ENCODE measurements around the gene CMTR1. TPM values are rescaled to one million over a fixed set of nuclear protein-coding genes. Genes with fewer than 3 reads are reported as not detected.

CMTR1 gene
- total and polyA plus RNA-seq, 4 donors: 4.7 to 25.5 (median 18.8) TPM

DNA sequence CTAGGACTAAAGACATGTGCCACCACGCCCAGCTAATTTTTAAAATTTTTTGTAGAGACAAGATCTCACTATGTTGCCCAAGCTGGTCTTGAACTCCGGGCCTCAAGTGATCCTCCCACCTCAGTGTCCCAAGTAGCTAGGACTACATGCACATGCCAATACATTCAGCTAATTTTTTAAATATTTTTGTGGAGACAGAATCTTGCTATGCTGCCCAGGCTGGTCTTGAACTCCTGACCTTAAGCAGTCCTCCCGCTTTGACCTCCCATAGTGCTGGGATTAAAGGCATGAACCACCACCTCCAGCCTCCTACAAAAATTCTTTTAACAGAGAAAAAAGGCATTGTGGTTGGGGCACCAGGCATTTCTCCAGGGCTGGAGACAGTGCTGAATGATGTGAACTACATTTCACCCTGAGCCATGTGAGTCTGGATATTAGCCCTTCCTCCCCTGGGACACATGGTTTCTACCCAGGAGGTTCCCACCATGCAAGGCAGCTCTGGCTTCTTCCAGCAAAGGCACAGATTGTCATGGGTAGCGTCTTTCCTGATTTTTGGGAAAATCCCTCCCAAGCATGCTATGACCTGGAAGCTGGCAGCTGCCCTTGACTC, 36.3 kb upstream of the CMTR1 start:
- Histone ChIP-seq H3K9me3 (ENCODE audit: control insufficient read depth in 4 of 4, low read length in 3 of 4) (no peaks in the 10 kb centered on the region), H3K27me3 (ENCODE audit: control insufficient read depth in 4 of 4, insufficient read depth in 4 of 4, low read length in 3 of 4) (no peaks in the 10 kb centered on the region), H3K4me3 (ENCODE audit: low read depth in 1 of 3, low read length in 3 of 3) (no peak overlapping the region), H3K36me3 (ENCODE audit: control insufficient read depth in 4 of 4, insufficient read depth in 3 of 4, low read depth in 1 of 4, low read length in 3 of 4) (no peaks in the 10 kb centered on the region), H3K4me1 (ENCODE audit: control insufficient read depth in 4 of 4, insufficient read depth in 4 of 4, low read length in 3 of 4) (peaks cover 0 to 11% (median 4%) of the 10 kb centered on the region in 4 donors), H3K27ac (ENCODE audit: low read depth in 1 of 2, low read length in 2 of 2) (no peak overlapping the region), H3K9ac (ENCODE audit: low read depth in 1 of 2, low read length in 2 of 2) (no peak overlapping the region)
- DNase-seq (ENCODE audit: low spot score): no peak
- no peak for TF ChIP-seq SP1 (IDR thresholded peaks at IDR 0.05)
- TF ChIP-seq RAD21 (IDR thresholded peaks at IDR 0.05): no peak
- no peak for TF ChIP-seq NR2F2 (IDR thresholded peaks at IDR 0.05)
- TF ChIP-seq, protein P1, sequence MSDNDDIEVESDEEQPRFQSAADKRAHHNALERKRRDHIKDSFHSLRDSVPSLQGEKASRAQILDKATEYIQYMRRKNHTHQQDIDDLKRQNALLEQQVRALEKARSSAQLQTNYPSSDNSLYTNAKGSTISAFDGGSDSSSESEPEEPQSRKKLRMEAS (IDR thresholded peaks at IDR 0.05): no peak
- TF ChIP-seq HNF4A (conservative IDR thresholded peaks at IDR 0.05): no peak
- TF ChIP-seq, protein P2, sequence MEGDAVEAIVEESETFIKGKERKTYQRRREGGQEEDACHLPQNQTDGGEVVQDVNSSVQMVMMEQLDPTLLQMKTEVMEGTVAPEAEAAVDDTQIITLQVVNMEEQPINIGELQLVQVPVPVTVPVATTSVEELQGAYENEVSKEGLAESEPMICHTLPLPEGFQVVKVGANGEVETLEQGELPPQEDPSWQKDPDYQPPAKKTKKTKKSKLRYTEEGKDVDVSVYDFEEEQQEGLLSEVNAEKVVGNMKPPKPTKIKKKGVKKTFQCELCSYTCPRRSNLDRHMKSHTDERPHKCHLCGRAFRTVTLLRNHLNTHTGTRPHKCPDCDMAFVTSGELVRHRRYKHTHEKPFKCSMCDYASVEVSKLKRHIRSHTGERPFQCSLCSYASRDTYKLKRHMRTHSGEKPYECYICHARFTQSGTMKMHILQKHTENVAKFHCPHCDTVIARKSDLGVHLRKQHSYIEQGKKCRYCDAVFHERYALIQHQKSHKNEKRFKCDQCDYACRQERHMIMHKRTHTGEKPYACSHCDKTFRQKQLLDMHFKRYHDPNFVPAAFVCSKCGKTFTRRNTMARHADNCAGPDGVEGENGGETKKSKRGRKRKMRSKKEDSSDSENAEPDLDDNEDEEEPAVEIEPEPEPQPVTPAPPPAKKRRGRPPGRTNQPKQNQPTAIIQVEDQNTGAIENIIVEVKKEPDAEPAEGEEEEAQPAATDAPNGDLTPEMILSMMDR (IDR thresholded peaks at IDR 0.05; ENCODE audit: low read depth, low read length, missing input control): no peak
- TF ChIP-seq FOXA2 (IDR thresholded peaks at IDR 0.05): no peak
- no peak for TF ChIP-seq JUND (IDR thresholded peaks at IDR 0.05)
- TF ChIP-seq, protein P3, sequence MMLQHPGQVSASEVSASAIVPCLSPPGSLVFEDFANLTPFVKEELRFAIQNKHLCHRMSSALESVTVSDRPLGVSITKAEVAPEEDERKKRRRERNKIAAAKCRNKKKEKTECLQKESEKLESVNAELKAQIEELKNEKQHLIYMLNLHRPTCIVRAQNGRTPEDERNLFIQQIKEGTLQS (IDR thresholded peaks at IDR 0.05): no peak
- TF ChIP-seq, protein P4, sequence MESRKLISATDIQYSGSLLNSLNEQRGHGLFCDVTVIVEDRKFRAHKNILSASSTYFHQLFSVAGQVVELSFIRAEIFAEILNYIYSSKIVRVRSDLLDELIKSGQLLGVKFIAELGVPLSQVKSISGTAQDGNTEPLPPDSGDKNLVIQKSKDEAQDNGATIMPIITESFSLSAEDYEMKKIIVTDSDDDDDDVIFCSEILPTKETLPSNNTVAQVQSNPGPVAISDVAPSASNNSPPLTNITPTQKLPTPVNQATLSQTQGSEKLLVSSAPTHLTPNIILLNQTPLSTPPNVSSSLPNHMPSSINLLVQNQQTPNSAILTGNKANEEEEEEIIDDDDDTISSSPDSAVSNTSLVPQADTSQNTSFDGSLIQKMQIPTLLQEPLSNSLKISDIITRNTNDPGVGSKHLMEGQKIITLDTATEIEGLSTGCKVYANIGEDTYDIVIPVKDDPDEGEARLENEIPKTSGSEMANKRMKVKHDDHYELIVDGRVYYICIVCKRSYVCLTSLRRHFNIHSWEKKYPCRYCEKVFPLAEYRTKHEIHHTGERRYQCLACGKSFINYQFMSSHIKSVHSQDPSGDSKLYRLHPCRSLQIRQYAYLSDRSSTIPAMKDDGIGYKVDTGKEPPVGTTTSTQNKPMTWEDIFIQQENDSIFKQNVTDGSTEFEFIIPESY (IDR thresholded peaks at IDR 0.05): no peak
- TF ChIP-seq HNF4G (IDR thresholded peaks at IDR 0.05): no peak
- TF ChIP-seq RXRA (IDR thresholded peaks at IDR 0.05): no peak
- TF ChIP-seq EGR1 (IDR thresholded peaks at IDR 0.05; ENCODE audit: low read depth in 2 of 2): no peak
- TF ChIP-seq GABPA (IDR thresholded peaks at IDR 0.05 in 1 of 2, conservative IDR thresholded peaks at IDR 0.05 in 1 of 2): no peak
- WGBS: 88% methylated on average over 4 of the region's 4 CpGs

DNA sequence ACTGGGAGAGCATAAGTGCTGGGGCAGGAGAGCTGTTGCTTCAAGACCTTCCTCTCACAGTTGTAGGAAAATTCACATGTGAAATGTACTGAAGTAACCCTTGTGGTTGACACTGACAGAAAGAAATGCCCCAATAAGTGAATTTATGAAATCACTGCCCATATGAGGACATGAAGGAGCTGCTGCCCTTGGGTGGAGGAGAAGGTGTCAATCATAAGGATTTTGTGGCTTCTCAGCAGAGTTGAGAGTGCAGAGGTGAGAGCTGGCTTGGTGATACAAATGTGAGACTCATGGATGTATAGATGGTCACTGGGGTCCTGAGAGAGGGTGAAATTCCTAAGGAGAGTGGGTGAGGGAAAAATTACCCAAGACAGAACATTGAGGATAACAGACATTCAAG, 33.9 kb upstream of the CMTR1 start:
- Histone ChIP-seq H3K4me3 (ENCODE audit: low read depth in 1 of 3, low read length in 3 of 3) (no peak overlapping the region), H3K36me3 (ENCODE audit: control insufficient read depth in 4 of 4, insufficient read depth in 3 of 4, low read depth in 1 of 4, low read length in 3 of 4) (no peaks in the 10 kb centered on the region), H3K9ac (ENCODE audit: low read depth in 1 of 2, low read length in 2 of 2) (no peak overlapping the region), H3K9me3 (ENCODE audit: control insufficient read depth in 4 of 4, low read length in 3 of 4) (no peaks in the 10 kb centered on the region), H3K27ac (ENCODE audit: low read depth in 1 of 2, low read length in 2 of 2) (no peak overlapping the region), H3K27me3 (ENCODE audit: control insufficient read depth in 4 of 4, insufficient read depth in 4 of 4, low read length in 3 of 4) (no peaks in the 10 kb centered on the region), H3K4me1 (ENCODE audit: control insufficient read depth in 4 of 4, insufficient read depth in 4 of 4, low read length in 3 of 4) (no peaks in the 10 kb centered on the region)
- TF ChIP-seq RXRA (IDR thresholded peaks at IDR 0.05): no peak
- TF ChIP-seq FOXA1 (IDR thresholded peaks at IDR 0.05): no peak
- no peak for TF ChIP-seq NR2F2 (IDR thresholded peaks at IDR 0.05)
- TF ChIP-seq TAF1 (conservative IDR thresholded peaks at IDR 0.05): no peak
- TF ChIP-seq, protein P1 (IDR thresholded peaks at IDR 0.05): no peak
- TF ChIP-seq, protein P2 (IDR thresholded peaks at IDR 0.05; ENCODE audit: low read depth, low read length, missing input control): no peak
- TF ChIP-seq, protein P4 (IDR thresholded peaks at IDR 0.05): no peak
- no peak for TF ChIP-seq JUND (IDR thresholded peaks at IDR 0.05)
- no peak for TF ChIP-seq FOXA2 (IDR thresholded peaks at IDR 0.05)
- TF ChIP-seq GABPA (IDR thresholded peaks at IDR 0.05 in 1 of 2, conservative IDR thresholded peaks at IDR 0.05 in 1 of 2): no peak
- no peak for DNase-seq (ENCODE audit: low spot score)
